ENCODE results near the gene MYH11. TPM values are rescaled to one million over a fixed set of nuclear protein-coding genes. Genes with fewer than 3 reads are reported as not detected.
"Not testable (repeated sequence)": the region's sequence is repeated elsewhere in the genome, so short reads cannot be mapped to it uniquely, and the experiment has no call there.

MYH11 gene
- total RNA-seq, 1 donor = under 0.01 TPM

GRCh38 chr16:15732416-15732815 is 124.4 kb downstream of the MYH11 start:
- peak; percentile 8 for DNase-seq (ENCODE audit: low read depth)
- TF ChIP-seq, protein P1, sequence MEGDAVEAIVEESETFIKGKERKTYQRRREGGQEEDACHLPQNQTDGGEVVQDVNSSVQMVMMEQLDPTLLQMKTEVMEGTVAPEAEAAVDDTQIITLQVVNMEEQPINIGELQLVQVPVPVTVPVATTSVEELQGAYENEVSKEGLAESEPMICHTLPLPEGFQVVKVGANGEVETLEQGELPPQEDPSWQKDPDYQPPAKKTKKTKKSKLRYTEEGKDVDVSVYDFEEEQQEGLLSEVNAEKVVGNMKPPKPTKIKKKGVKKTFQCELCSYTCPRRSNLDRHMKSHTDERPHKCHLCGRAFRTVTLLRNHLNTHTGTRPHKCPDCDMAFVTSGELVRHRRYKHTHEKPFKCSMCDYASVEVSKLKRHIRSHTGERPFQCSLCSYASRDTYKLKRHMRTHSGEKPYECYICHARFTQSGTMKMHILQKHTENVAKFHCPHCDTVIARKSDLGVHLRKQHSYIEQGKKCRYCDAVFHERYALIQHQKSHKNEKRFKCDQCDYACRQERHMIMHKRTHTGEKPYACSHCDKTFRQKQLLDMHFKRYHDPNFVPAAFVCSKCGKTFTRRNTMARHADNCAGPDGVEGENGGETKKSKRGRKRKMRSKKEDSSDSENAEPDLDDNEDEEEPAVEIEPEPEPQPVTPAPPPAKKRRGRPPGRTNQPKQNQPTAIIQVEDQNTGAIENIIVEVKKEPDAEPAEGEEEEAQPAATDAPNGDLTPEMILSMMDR (IDR thresholded peaks at IDR 0.05; ENCODE audit: insufficient read depth, low read depth, low read length) = no peak
- no peak overlapping the region for H3K4me3 ChIP-seq (ENCODE audit: low read depth, low read length)

DNA sequence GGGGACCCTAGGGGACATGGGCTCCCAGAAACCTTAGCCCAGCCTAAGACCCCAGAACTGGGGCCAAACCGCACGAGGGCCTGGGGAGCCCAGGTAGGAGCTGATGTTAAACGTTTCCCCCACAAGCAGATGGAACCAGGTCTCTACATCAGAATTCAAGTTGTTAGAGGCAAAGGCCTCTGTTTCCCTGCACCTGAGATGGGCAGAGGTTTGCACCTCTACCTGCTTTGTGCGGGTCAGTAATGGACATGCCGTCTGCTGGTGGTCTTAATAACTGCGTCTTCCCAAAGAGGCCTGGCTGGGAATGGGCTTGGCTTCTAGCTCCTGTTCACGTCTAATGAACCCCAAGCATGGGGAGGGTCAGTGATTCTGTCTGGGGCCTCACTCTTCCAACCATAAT is 127.7 kb downstream of the MYH11 start:
- TF ChIP-seq, protein P1 (IDR thresholded peaks at IDR 0.05; ENCODE audit: insufficient read depth, low read depth, low read length) = no peak
- no peak for DNase-seq (ENCODE audit: low read depth)
- no peak overlapping the region for H3K4me3 ChIP-seq (ENCODE audit: low read depth, low read length)

DNA sequence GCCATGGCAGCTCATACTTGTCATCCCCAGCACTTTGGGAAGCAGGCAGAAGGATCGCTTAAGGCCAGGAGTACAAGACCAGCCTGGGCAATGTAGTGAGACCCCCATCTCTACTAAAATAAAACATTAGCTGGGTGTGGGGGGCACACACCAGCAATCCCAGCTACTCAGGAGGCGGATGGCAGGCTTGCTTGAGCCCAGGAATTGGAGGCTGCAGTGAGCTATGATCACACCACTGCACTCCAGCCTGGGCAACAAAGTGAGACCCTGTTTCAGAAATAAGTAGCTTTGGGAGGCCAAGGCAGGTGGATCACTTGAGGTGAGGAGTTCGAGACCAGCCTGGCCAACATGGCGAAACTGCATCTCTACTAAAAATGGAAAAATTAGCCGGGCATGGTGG is 129.1 kb downstream of the MYH11 start:
- H3K4me3 ChIP-seq (ENCODE audit: low read depth, low read length); DNase-seq (ENCODE audit: low read depth): not testable (repeated sequence)

DNA sequence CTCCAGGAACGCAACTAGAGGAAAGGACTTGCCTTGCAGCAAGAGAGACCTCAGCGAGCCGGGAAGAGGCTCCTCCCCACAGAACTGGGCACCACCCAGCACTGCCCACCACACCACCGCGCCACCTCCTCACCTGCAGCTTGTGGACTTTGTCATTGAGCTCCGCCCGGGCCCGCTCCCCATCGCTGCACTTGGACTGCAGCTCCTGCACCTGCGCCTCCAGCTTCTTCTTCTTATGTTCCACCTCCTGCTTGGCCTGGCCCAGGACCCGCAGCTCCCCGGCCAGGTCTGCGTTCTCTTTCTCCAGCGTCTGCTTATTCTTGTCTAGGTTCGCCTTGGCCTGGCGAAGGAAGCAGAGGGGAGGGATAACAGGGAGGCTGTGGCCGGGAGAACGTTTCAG is 130.1 kb downstream of the MYH11 start:
- H3K4me3 ChIP-seq (ENCODE audit: low read depth, low read length) = no peak overlapping the region
- no peak for DNase-seq (ENCODE audit: low read depth)
- TF ChIP-seq, protein P1 (IDR thresholded peaks at IDR 0.05; ENCODE audit: insufficient read depth, low read depth, low read length) = no peak

- H3K4me3 ChIP-seq (ENCODE audit: low read depth, low read length) = no peak overlapping the region
- TF ChIP-seq, protein P1 (IDR thresholded peaks at IDR 0.05; ENCODE audit: insufficient read depth, low read depth, low read length) = no peak
- DNase-seq (ENCODE audit: low read depth) = no peak
These were observed 131.1 kb downstream of the MYH11 start for GRCh38 chr16:15725641-15726240.

- no peak overlapping the region for H3K4me3 ChIP-seq (ENCODE audit: low read depth, low read length)
- no peak for DNase-seq (ENCODE audit: low read depth)
- TF ChIP-seq, protein P1 (IDR thresholded peaks at IDR 0.05; ENCODE audit: insufficient read depth, low read depth, low read length) = no peak
These were observed 133.0 kb downstream of the MYH11 start for GRCh38 chr16:15723808-15724207.

DNA sequence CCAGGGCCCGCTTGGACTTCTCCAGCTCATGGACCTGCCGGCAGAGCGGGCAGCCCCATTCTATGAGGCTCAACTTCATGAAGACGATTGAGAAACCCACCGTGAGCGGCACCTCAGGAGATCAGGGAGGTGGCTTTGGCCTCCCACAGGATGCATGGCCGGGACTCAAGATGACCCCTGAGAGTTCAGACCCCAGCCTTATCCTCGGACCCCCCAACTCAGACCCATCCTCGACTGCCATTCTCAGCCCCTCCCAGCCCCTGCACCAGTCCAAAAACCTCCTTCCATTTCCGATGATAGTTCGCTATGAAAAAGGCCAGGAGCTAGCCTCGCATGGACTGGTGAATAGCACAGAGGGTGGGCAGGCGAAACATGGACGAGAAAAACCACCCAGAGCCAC is 135.8 kb downstream of the MYH11 start:
- no peak overlapping the region for H3K4me3 ChIP-seq (ENCODE audit: low read depth, low read length)
- DNase-seq (ENCODE audit: low read depth) = no peak
- TF ChIP-seq, protein P1 (IDR thresholded peaks at IDR 0.05; ENCODE audit: insufficient read depth, low read depth, low read length) = no peak
